B cell (primary cell): ENCODE results near the gene CCNG2. TPM values are rescaled to one million over a fixed set of nuclear protein-coding genes. Genes with fewer than 3 reads are reported as not detected.
A peak's percentile ranks its signal among the peaks of the same experiment; 100 is the strongest.

Experiments used
- ATAC-seq: fragments of 200-7000 bp; cut with Tn5 transposase; one replicate; pipeline ENCODE4 v1.10.0; 2021; ENCODE audit warnings: low read depth, mild to moderate bottlenecking, moderate number of reproducible peaks, moderate library complexity
- CTCF ChIA-PET: fragments of 350-600 bp; sonication (Branson Sonifier 250); formaldehyde crosslinking; loops from one replicate; lab custom pipeline; 2021; ENCODE audit warnings: antibody characterized with exemption, inconsistent platforms; lab: Charles Lee
- POLR2A ChIA-PET: fragments of 350-600 bp; sonication (Branson Sonifier 250); formaldehyde crosslinking; loops from one replicate; lab custom pipeline; 2021; ENCODE audit warnings: antibody characterized with exemption; lab: Charles Lee
- DNase-seq: peaks from one replicate; pipeline ENCODE4 v3.0.0; 2013
- H2AFZ ChIP-seq: 2 replicates; pipeline ENCODE4 v1.6.1; 2012; ENCODE audit warnings: mild to moderate bottlenecking, low read depth, low read length; ENCODE audit not compliant: insufficient read depth, poor library complexity, severe bottlenecking
- H3K27ac ChIP-seq, 2 donors: 1 replicate in 1 of 2; 2 replicates in 1 of 2; pipeline ENCODE4 v1.5.1; 2012 to 2013; ENCODE audit warnings: low read length in 2 of 2, mild to moderate bottlenecking in 2 of 2, moderate library complexity in 1 of 2
- H3K27me3 ChIP-seq, 4 experiments: fragments of 200-600 bp in 1 of 4; sonication (generic) in 1 of 4; replicated peaks in 1 of 4; 1 replicate in 2 of 4; 2 replicates in 2 of 4; pipeline versions ENCODE4 v1.6.1 to v1.7.0; 2013 to 2016; ENCODE audit warnings: low read length in 3 of 4, mild to moderate bottlenecking in 2 of 4, mixed read lengths in 1 of 4, moderate library complexity in 1 of 4; ENCODE audit not compliant: insufficient read depth in 4 of 4, control insufficient read depth in 3 of 4; ENCODE audit errors: control extremely low read depth in 1 of 4
- H3K36me3 ChIP-seq, 2 experiments: replicated peaks in 1 of 2; 1 replicate in 1 of 2; 2 replicates in 1 of 2; pipeline versions ENCODE4 v1.6.1 to v1.7.1; 2013; ENCODE audit warnings: low read length in 1 of 2; ENCODE audit not compliant: insufficient read depth in 2 of 2, control insufficient read depth in 1 of 2; ENCODE audit errors: control extremely low read depth in 1 of 2, extremely low read depth in 1 of 2
- H3K4me1 ChIP-seq, 2 donors: fragments of 200-600 bp in 1 of 2; sonication (generic) in 1 of 2; 1 replicate in 1 of 2; 2 replicates in 1 of 2; pipeline versions ENCODE4 v1.5.1 to v1.6.1; 2013 to 2017; ENCODE audit warnings: low read length in 2 of 2; ENCODE audit not compliant: control insufficient read depth in 2 of 2, insufficient read depth in 2 of 2
- H3K4me2 ChIP-seq: replicated peaks from 2 replicates; pipeline ENCODE3; 2012; ENCODE audit warnings: mild to moderate bottlenecking, low read depth, low read length; ENCODE audit not compliant: poor library complexity, severe bottlenecking
- H3K4me3 ChIP-seq, 5 experiments: fragments of 200-600 bp in 1 of 5; sonication (generic) in 1 of 5; 1 replicate in 3 of 5; 2 replicates in 2 of 5; pipeline versions ENCODE4 v1.5.1 to v1.7.0; 2011 to 2016; ENCODE audit warnings: low read length in 4 of 5, mild to moderate bottlenecking in 4 of 5, low read depth in 2 of 5, control low read depth in 1 of 5, moderate library complexity in 1 of 5; ENCODE audit not compliant: insufficient read depth in 1 of 5; ENCODE audit errors: control extremely low read depth in 1 of 5, extremely low read depth in 1 of 5
- H3K79me2 ChIP-seq: fragments of 200-600 bp; sonication (generic); one replicate; pipeline ENCODE4 v1.6.0; 2016; ENCODE audit warnings: low read length; ENCODE audit not compliant: control insufficient read depth, insufficient read depth
- H3K9ac ChIP-seq: fragments of 200-600 bp; sonication (generic); 2 replicates; pipeline ENCODE4 v1.6.1; 2017; ENCODE audit warnings: mild to moderate bottlenecking, low read length, moderate library complexity
- H3K9me3 ChIP-seq, 3 donors: one replicate each; pipeline versions ENCODE4 v1.6.1 to v1.7.1; 2013; ENCODE audit warnings: low read length in 2 of 3; ENCODE audit not compliant: control insufficient read depth in 2 of 3, insufficient read depth in 1 of 3; ENCODE audit errors: control extremely low read depth in 1 of 3
- H4K20me1 ChIP-seq: 2 replicates; pipeline ENCODE4 v1.6.0; 2012; ENCODE audit warnings: mild to moderate bottlenecking, low read length; ENCODE audit not compliant: insufficient read depth, control insufficient read depth, poor library complexity, severe bottlenecking
- H3K27ac Mint-ChIP-seq: one replicate; pipeline ENCODE4 v1.8.0; 2021; ENCODE audit warnings: mixed read lengths
- H3K27me3 Mint-ChIP-seq: one replicate; pipeline ENCODE4 v1.8.0; 2021; ENCODE audit warnings: mixed read lengths
- H3K4me1 Mint-ChIP-seq: one replicate; pipeline ENCODE4 v1.8.0; 2021; ENCODE audit warnings: mixed read lengths
- H3K4me3 Mint-ChIP-seq: one replicate; pipeline ENCODE4 v1.8.0; 2021; ENCODE audit warnings: mixed read lengths
- H3K9me3 Mint-ChIP-seq: one replicate; pipeline ENCODE4 v1.8.0; 2022; ENCODE audit warnings: mixed read lengths; ENCODE audit not compliant: insufficient read depth
- EZH2 ChIP-seq: IDR thresholded peaks from 2 replicates; pipeline ENCODE4 v1.6.1; 2012; ENCODE audit warnings: borderline replicate concordance, low read depth, mild to moderate bottlenecking, moderate library complexity, low read length; ENCODE audit not compliant: insufficient read depth, poor library complexity, severe bottlenecking
- WGBS: methylation state at CpG from one replicate; pipeline ENCODE4 v1.1.5; 2013; ENCODE audit warnings: missing lambda C conversion rate; ENCODE audit not compliant: insufficient coverage; 5-methylcytosine and 5-hydroxymethylcytosine counted together
- intact Hi-C: fragments of 100-400 bp; cut with micrococcal nuclease; formaldehyde crosslinking; loops from one replicate; pipeline ENCODE4 v1.10.0; 2022
- polyA plus RNA-seq: library from polyadenylated mRNA; depleted of rRNA; stranded (reverse); fragments of >200 nt; gene quantifications from 2 replicates; pipeline ENCODE4 v1.2.3, GENCODE V29; 2012
- total RNA-seq, 2 donors: library from RNA; stranded (reverse); fragments of 120-200 nt in 1 of 2; gene quantifications; 1 replicate in 1 of 2; 2 replicates in 1 of 2; pipeline versions ENCODE4 v1.2.3 to v1.2.4, GENCODE V29; 2013 to 2022
- TF ChIP-seq, protein P1 (sequence below): fragments of 200-600 bp; IDR thresholded peaks from one replicate; pipeline ENCODE4 v1.8.0; 2022; ENCODE audit warnings: antibody characterized with exemption, mild to moderate bottlenecking

The CCNG2 gene
- total and polyA plus RNA-seq, 2 donors (not counting 1 experiment from before 2014, with no cell fraction given), result 39.9 to 71.9 TPM

DNA sequence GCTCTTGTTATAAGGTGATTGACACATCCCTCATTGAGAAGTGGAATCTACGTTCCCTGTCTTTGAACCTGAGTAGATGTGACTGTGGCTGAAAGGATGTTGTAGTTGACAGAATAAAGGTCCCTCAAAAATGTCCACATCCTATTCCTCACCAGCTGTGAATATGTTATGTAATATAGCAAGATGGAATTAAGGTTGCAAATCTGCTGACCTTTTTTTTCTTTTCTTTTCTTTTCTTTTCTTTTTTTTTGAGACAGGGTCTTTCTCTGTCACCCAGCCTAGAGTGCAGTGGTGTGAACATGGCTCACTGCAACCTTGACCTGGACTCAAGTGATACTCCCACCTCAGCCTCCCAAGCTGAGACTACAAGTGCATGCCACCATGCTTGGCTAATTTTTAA lies 7.2 kb upstream of the CCNG2 start:
- no peak for DNase-seq
- no peak for TF ChIP-seq EZH2
- TF ChIP-seq, protein P1, sequence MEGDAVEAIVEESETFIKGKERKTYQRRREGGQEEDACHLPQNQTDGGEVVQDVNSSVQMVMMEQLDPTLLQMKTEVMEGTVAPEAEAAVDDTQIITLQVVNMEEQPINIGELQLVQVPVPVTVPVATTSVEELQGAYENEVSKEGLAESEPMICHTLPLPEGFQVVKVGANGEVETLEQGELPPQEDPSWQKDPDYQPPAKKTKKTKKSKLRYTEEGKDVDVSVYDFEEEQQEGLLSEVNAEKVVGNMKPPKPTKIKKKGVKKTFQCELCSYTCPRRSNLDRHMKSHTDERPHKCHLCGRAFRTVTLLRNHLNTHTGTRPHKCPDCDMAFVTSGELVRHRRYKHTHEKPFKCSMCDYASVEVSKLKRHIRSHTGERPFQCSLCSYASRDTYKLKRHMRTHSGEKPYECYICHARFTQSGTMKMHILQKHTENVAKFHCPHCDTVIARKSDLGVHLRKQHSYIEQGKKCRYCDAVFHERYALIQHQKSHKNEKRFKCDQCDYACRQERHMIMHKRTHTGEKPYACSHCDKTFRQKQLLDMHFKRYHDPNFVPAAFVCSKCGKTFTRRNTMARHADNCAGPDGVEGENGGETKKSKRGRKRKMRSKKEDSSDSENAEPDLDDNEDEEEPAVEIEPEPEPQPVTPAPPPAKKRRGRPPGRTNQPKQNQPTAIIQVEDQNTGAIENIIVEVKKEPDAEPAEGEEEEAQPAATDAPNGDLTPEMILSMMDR, result no peak
- Mint-ChIP-seq H3K4me3 (no peak overlapping the region), H3K9me3 (no peaks in the 10 kb centered on the region), H3K4me1 (peaks cover 63% of the 10 kb centered on the region), H3K27me3 (no peaks in the 10 kb centered on the region), H3K27ac (no peak overlapping the region)
- Histone ChIP-seq H3K4me1 (peaks cover 59 to 60% of the 10 kb centered on the region in 2 donors), H3K4me3 (no peak overlapping the region), H3K27ac (no peak overlapping the region), H3K9ac (no peak overlapping the region), H3K79me2 (peaks cover 4% of the 10 kb centered on the region), H4K20me1 (no peaks in the 10 kb centered on the region), H3K27me3 (no peaks in the 10 kb centered on the region), H3K36me3 (no peaks in the 10 kb centered on the region), H3K4me2 (no peak overlapping the region), H3K9me3 (peaks cover 0 to 1% (median 0%) of the 10 kb centered on the region in 3 donors), H2AFZ (no peak overlapping the region)
- POLR2A ChIA-PET, result interaction anchor here (0.6 to 1.3 kb wide), 2 partner anchors 23 to 68 kb away, joined by 3 read pairs; no protein-coding TSS in a partner anchor
- intact Hi-C loops, result loop anchor here (10.0 kb wide), 1 partner anchor 665 kb away; the partner anchor contains the start of gene CNOT6L
- WGBS, result no CpG with 5 or more reads among the region's 1 CpG
- no peak for ATAC-seq
- CTCF ChIA-PET, result interaction anchor here (2.5 kb wide), 1 partner anchor 54 kb away, joined by 13 read pairs; no protein-coding TSS in a partner anchor

DNA sequence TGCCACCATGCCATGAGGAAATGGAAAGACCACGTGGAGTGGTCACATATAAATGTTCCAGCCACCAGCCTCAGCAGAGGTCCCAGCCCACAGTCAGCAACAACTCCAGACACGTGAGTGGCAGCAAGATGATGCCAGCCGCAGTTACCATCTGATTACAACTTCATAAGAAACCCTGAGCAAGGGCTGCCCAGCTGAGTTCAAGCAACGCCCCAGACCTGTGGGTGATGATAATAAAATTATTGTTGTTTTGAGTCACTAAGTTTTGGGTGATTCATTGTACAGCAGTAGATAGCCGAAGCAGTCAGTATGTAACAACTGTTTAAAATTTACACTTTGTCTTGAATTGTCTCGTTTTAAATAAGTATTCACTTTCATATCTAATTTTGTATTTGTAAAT lies 5.8 kb upstream of the CCNG2 start:
- no peaks in the 10 kb centered on the region for H3K36me3 ChIP-seq
- H3K27ac ChIP-seq, result peak overlapping the region; percentile 95
- CTCF ChIA-PET, result interaction anchor here (1.4 to 9.0 kb wide), 4 partner anchors 27 to 55 kb away, joined by 4 to 106 read pairs (median 70); no protein-coding TSS in a partner anchor
- DNase-seq, result no peak
- WGBS, result 92% methylated on average over 2 of the region's 6 CpGs
- H3K4me1 ChIP-seq, result peaks cover 60 to 63% of the 10 kb centered on the region in 2 donors
- H3K27me3 ChIP-seq, result no peaks in the 10 kb centered on the region
- ATAC-seq, result no peak
- no peak overlapping the region for H3K4me3 Mint-ChIP-seq
- H3K9me3 Mint-ChIP-seq, result no peaks in the 10 kb centered on the region
- POLR2A ChIA-PET, result no interaction called here
- H3K27ac Mint-ChIP-seq, result peak overlapping the region; percentile 44
- no peak overlapping the region for H3K9ac ChIP-seq
- no peak overlapping the region for H3K4me3 ChIP-seq
- H3K4me1 Mint-ChIP-seq, result peaks cover 67% of the 10 kb centered on the region
- no peaks in the 10 kb centered on the region for H4K20me1 ChIP-seq
- H2AFZ ChIP-seq, result no peak overlapping the region
- H3K79me2 ChIP-seq, result peaks cover 6% of the 10 kb centered on the region
- H3K9me3 ChIP-seq, result peaks cover 0 to 1% (median 0%) of the 10 kb centered on the region in 3 donors
- TF ChIP-seq, protein P1, result no peak
- no peak for TF ChIP-seq EZH2
- no peaks in the 10 kb centered on the region for H3K27me3 Mint-ChIP-seq
- intact Hi-C loops, result loop anchor here (10.0 kb wide), 1 partner anchor 664 kb away; the partner anchor contains the start of gene CNOT6L
- no peak overlapping the region for H3K4me2 ChIP-seq
